Measurements from ENCODE around the gene CSF1R.

The CSF1R gene

DNA sequence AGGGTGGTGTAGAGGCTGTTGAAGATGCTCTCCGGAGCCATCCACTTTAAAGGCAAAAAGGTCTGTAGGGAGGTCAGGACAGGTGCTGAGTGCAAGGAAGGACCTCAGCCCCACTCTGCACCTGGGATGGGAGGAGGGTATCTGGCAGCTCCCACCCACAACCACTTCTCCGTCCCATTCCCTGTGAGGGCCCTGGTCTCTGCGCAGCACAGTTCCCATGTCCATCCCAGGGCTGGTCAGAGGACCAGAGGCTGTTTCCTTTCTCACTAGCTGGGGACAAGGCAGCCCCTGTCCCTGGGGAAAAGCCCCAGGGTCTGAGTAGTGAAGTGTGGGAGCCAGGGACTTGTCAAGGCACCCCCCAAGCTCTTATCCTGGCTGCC lies 33.7 kb upstream of the CSF1R start:
- no peaks in the 10 kb centered on the region for H3K4me1 ChIP-seq (ENCODE audit: control insufficient read depth in 1 of 2, insufficient read depth in 2 of 2, low read length in 2 of 2)
- no peaks in the 10 kb centered on the region for H3K27me3 ChIP-seq (ENCODE audit: low read depth, low read length)
- peaks cover 20 to 42% of the 10 kb centered on the region in 2 donors for H3K36me3 ChIP-seq (ENCODE audit: control insufficient read depth in 1 of 2, insufficient read depth in 2 of 2, low read length in 2 of 2)
- H3K27ac ChIP-seq (ENCODE audit: low read length) = no peak overlapping the region
- no peaks in the 10 kb centered on the region for H3K9me3 ChIP-seq (ENCODE audit: control insufficient read depth in 1 of 2, low read length in 2 of 2)
- H3K4me3 ChIP-seq (ENCODE audit: low read depth in 1 of 2, low read length in 2 of 2) = no peak overlapping the region

DNA sequence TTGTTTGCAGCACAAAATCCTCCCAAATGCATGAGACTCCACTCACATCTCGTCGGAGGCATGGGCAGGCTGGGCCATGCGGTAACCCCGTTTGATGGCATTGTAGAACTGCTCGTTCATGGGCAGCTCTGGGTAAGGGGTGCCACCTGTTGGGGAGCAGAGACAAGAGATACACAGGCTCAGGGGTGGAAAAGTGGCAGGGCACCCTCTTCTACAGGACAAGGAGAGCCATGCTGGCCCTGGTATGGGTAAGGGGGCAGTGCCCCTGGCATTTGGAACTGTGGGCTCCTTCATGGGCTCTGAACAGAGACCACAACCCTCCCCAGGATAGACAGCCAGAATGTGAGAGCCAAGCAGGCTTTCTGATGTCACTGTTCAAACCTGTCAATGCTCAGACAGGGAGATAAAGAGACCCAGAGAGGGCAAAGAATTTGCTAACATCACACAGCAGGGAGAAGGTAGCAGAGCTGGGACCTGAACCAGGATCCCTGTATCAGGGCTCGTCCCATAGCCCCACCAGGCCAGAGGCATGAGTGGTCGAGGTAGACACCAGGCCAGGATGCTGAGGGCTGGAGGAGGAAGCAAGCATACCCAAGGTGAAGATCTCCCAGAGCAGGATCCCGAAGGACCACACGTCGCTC lies 33.2 kb upstream of the CSF1R start:
- no peaks in the 10 kb centered on the region for H3K27me3 ChIP-seq (ENCODE audit: low read depth, low read length)
- H3K4me3 ChIP-seq (ENCODE audit: low read depth in 1 of 2, low read length in 2 of 2) = no peak overlapping the region
- no peaks in the 10 kb centered on the region for H3K4me1 ChIP-seq (ENCODE audit: control insufficient read depth in 1 of 2, insufficient read depth in 2 of 2, low read length in 2 of 2)
- H3K27ac ChIP-seq (ENCODE audit: low read length) = no peak overlapping the region
- peaks cover 20 to 42% of the 10 kb centered on the region in 2 donors for H3K36me3 ChIP-seq (ENCODE audit: control insufficient read depth in 1 of 2, insufficient read depth in 2 of 2, low read length in 2 of 2)
- no peaks in the 10 kb centered on the region for H3K9me3 ChIP-seq (ENCODE audit: control insufficient read depth in 1 of 2, low read length in 2 of 2)

DNA sequence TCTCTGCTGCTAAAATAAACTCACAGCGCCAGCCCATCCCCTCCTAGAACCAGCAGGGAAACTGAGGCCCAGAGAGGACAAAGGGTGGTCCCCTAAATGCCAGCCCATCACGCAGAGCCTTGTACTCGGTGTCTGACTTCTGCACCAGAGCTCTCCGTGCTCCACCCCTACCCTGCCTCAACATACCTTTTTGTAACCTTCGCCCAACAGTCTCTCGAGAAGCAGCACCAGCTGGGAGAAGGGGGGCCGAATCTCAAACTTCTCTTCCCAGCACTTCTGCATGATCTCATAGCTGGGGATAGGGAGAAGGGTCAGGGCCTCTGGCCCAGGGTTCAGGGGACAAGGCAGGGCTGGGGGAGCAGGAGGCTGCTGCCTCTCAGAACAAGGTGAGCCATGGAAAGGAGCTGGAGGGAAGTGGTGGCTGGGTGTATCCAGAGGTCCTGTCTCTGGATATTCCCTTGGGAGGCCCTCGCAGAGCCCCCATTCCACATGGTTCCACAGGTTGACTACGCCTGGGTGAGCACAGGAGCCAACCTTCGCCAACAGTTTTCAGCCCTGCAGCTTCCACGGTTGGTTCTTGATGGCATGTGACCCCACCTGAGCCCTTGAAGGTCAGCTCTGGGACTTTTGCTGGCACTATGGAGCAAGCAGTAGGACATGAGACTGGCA lies 32.3 kb upstream of the CSF1R start:
- Histone ChIP-seq H3K9me3 (ENCODE audit: control insufficient read depth in 1 of 2, low read length in 2 of 2) (no peaks in the 10 kb centered on the region), H3K36me3 (ENCODE audit: control insufficient read depth in 1 of 2, insufficient read depth in 2 of 2, low read length in 2 of 2) (peaks cover 20 to 38% of the 10 kb centered on the region in 2 donors), H3K27ac (ENCODE audit: low read length) (no peak overlapping the region), H3K4me1 (ENCODE audit: control insufficient read depth in 1 of 2, insufficient read depth in 2 of 2, low read length in 2 of 2) (no peaks in the 10 kb centered on the region), H3K27me3 (ENCODE audit: low read depth, low read length) (no peaks in the 10 kb centered on the region), H3K4me3 (ENCODE audit: low read depth in 1 of 2, low read length in 2 of 2) (no peak overlapping the region)

DNA sequence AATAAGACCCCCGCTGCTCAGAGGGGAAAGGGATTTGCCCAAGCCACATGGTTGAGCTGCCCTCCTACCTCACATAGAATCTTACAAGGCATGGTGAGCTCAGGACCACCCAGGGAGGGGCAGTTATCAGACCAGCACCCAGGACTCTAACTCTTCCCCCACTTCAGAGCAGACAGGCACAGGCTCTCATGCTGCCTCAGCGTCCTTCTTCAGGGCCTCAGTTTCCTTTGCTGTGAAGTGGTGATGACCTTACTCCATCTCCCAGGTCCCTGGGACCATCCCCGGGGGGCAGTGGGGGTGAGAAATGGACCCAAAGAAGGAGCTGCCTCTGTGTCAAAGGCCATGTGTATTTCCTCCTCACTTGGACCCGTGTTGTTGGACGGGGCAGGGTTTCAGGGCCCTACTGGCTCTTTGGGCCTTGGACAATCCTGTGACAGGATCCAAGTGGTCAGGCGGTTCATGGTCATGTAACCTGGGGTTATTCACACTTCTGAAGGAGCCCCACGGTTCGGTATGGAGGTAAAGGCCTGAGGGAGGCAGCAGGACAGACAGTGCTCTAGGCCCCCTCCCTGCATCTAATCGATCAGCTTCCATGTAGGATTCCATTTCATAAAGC lies 31.7 kb upstream of the CSF1R start:
- no peaks in the 10 kb centered on the region for H3K9me3 ChIP-seq (ENCODE audit: control insufficient read depth in 1 of 2, low read length in 2 of 2)
- peaks cover 0 to 2% of the 10 kb centered on the region in 2 donors for H3K4me1 ChIP-seq (ENCODE audit: control insufficient read depth in 1 of 2, insufficient read depth in 2 of 2, low read length in 2 of 2)
- H3K27me3 ChIP-seq (ENCODE audit: low read depth, low read length) = no peaks in the 10 kb centered on the region
- H3K27ac ChIP-seq (ENCODE audit: low read length) = no peak overlapping the region
- no peak overlapping the region for H3K4me3 ChIP-seq (ENCODE audit: low read depth in 1 of 2, low read length in 2 of 2)
- H3K36me3 ChIP-seq (ENCODE audit: control insufficient read depth in 1 of 2, insufficient read depth in 2 of 2, low read length in 2 of 2) = peaks cover 20 to 38% of the 10 kb centered on the region in 2 donors

DNA sequence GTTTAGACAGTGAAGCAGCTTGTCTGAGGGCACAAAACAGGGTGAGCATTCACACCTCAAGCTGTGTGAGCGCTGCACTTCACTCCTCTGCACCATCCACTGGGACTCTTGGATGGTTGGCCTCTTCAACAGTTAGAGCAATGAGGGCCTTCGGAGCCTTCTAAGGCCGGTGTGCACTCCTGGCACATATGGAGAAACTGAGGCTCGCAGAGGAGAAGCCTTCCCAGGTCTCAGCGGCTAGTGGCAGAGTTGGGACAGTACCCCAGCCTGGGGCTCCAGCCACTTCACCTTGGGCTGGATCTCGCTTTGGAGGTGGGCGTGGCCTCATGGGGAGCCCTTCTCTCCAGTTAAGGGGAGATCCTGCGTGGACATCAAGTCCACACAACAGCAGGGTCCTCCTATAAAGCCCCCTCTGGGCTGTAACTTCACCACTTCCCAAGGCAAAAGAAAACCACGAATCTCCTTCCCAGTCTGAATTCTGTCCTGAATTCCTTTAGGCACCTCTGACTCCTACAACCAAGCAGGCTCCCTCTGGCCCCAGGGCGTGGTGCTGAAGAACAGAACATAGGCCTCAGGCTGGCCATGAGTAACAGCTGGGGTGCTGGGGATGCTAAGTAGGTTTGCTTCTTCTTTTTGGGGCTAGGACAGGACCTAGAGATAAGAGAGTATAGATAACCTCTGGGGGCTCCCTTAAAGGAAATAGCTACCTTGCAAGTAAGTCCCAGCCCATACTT lies 30.5 kb upstream of the CSF1R start:
- peaks cover 0 to 6% of the 10 kb centered on the region in 2 donors for H3K4me1 ChIP-seq (ENCODE audit: control insufficient read depth in 1 of 2, insufficient read depth in 2 of 2, low read length in 2 of 2)
- no peak overlapping the region for H3K4me3 ChIP-seq (ENCODE audit: low read depth in 1 of 2, low read length in 2 of 2)
- no peak overlapping the region for H3K27ac ChIP-seq (ENCODE audit: low read length)
- H3K27me3 ChIP-seq (ENCODE audit: low read depth, low read length) = no peaks in the 10 kb centered on the region
- no peaks in the 10 kb centered on the region for H3K9me3 ChIP-seq (ENCODE audit: control insufficient read depth in 1 of 2, low read length in 2 of 2)
- peaks cover 20 to 31% of the 10 kb centered on the region in 2 donors for H3K36me3 ChIP-seq (ENCODE audit: control insufficient read depth in 1 of 2, insufficient read depth in 2 of 2, low read length in 2 of 2)

DNA sequence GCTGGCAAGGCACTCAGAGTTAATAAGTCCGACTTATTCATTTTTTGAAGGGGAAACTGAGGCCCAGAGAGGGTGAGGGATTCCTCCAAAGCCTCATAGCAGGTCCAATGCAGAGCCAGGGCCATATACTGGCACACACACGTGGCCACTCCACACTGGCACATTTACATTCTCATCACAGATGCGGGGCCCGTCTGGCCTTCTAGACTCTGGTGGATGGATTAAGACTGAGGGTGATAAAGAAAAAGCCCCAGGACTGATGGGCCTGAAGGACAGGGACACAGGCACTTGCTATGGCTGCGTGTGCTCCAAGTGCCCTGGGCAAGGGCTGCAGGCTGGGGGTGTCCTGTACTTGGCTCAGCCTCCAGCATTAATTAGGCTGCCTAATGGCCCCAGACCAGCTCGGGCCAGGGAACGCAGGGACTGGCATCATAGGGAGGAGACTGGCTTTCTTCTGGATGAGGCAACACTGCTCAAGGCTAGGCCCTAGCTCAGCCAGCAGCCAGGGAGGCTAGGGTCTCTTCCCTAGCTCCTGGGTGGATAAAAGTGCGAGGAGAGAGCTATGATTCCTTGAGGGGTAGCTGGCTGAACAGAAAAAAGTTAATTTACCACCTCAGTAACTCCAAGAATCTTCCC lies 28.5 kb upstream of the CSF1R start:
- H3K27ac ChIP-seq (ENCODE audit: low read length) = no peak overlapping the region
- peaks cover 10 to 13% of the 10 kb centered on the region in 2 donors for H3K36me3 ChIP-seq (ENCODE audit: control insufficient read depth in 1 of 2, insufficient read depth in 2 of 2, low read length in 2 of 2)
- no peaks in the 10 kb centered on the region for H3K27me3 ChIP-seq (ENCODE audit: low read depth, low read length)
- H3K4me3 ChIP-seq (ENCODE audit: low read depth in 1 of 2, low read length in 2 of 2) = no peak overlapping the region
- H3K4me1 ChIP-seq (ENCODE audit: control insufficient read depth in 1 of 2, insufficient read depth in 2 of 2, low read length in 2 of 2) = peaks cover 0 to 6% of the 10 kb centered on the region in 2 donors
- H3K9me3 ChIP-seq (ENCODE audit: control insufficient read depth in 1 of 2, low read length in 2 of 2) = no peaks in the 10 kb centered on the region

DNA sequence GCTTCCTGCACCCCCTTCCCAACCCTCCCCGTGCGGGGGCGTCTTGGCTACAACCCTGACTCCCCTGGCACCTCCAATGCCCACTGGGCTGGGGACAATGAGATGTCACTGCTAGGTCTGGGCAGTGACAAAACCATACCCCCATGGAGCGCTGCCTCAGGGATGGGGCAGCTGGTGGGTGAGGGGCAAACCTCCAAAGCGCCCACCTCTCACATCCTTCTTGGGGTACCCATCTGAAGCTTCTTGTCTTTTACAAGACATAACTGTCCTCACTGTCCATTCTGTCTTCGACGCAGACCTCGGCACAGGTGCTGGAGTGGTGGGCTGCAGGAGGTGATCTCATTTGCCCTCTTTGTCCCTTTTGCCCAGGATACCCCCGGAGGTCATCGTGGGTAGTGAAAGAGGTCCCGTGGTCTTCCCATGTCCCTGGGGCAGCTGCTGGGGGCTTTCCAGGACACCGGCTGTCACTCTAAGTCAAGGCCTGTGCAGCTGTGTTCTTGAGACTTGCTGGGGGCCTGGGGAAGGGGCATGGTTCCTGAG lies 27.8 kb upstream of the CSF1R start:
- H3K27me3 ChIP-seq (ENCODE audit: low read depth, low read length) = no peaks in the 10 kb centered on the region
- no peak overlapping the region for H3K4me3 ChIP-seq (ENCODE audit: low read depth in 1 of 2, low read length in 2 of 2)
- H3K36me3 ChIP-seq (ENCODE audit: control insufficient read depth in 1 of 2, insufficient read depth in 2 of 2, low read length in 2 of 2) = peaks cover 5 to 10% of the 10 kb centered on the region in 2 donors
- H3K27ac ChIP-seq (ENCODE audit: low read length) = no peak overlapping the region
- H3K4me1 ChIP-seq (ENCODE audit: control insufficient read depth in 1 of 2, insufficient read depth in 2 of 2, low read length in 2 of 2) = peaks cover 0 to 6% of the 10 kb centered on the region in 2 donors
- no peaks in the 10 kb centered on the region for H3K9me3 ChIP-seq (ENCODE audit: control insufficient read depth in 1 of 2, low read length in 2 of 2)

DNA sequence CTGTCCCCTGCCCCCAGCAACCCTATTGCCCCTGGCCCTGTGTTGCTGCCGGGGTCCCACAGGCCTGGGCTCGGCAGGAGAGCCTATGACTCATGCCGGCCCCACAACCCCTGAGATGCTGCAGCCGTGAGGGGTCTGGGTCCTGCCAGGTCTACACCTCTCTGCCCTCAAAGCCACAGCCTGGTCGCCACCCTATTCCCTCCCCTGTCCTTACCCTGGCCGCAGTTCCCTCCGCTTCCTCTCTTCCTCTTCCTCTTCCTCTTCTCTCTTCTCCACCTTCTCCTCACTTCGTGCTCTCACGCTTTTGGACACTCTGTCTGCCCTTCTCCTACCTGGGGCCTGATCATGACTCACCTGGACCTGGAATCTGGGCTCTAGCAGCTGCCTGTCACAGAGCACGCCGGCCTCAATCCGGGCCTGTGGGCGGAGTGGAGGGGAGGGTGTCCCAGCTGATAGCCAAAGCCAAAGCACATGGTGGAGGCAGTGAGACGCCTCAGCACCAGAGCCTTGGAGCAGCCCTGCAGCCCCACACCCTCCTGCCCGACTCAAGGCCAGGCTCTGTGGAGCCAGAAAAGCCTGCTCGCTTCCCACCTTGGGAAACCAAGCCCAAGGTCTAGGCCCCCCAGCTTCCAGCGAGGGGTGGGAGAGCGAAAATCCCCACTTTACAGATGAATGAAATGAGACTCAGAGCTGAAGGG lies 26.8 kb upstream of the CSF1R start:
- no peak overlapping the region for H3K4me3 ChIP-seq (ENCODE audit: low read depth in 1 of 2, low read length in 2 of 2)
- H3K36me3 ChIP-seq (ENCODE audit: control insufficient read depth in 1 of 2, insufficient read depth in 2 of 2, low read length in 2 of 2) = peaks cover 5 to 10% of the 10 kb centered on the region in 2 donors
- no peaks in the 10 kb centered on the region for H3K9me3 ChIP-seq (ENCODE audit: control insufficient read depth in 1 of 2, low read length in 2 of 2)
- no peaks in the 10 kb centered on the region for H3K27me3 ChIP-seq (ENCODE audit: low read depth, low read length)
- peaks cover 0 to 6% of the 10 kb centered on the region in 2 donors for H3K4me1 ChIP-seq (ENCODE audit: control insufficient read depth in 1 of 2, insufficient read depth in 2 of 2, low read length in 2 of 2)
- peak overlapping the region; percentile 8 for H3K27ac ChIP-seq (ENCODE audit: low read length)

DNA sequence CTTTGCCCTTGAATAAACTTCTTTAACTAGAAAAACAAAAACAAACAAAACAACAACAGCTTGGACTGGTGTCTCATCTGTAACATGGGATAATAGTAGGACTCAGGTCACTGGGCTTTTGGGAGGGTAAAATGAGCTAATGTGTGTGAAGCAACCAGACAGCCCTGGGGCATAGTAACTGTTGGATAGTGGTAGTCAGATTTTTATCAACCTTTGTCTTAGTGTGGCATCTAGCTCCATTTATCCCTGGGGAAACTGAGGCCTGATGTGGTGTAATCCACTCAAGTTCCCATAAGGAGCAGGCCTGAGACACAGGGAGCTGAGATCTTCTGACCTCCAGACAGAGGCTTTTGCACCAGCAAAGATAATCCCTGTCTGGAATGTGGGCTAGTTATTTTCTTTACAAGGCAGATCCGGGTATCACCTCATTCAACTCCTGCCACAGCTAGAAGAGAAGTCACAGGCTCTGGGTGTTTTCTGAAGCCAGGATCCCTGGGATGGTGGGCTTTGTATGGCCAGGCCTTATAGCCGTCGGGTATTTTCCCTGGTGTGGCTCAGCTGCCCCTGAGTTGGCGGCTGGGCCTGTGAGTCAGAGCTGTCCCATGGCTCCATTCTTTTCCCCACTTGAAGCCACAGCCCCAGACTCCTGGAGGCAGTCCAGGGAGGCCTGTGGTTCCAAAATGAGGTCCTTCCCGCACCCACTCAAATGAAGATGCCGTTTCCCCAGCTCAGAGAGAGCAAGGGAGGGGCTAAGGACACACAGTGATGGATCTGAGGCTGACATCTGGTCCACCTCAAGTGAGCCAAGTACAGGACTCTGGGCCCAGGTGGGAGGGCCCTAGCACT lies 26.1 kb upstream of the CSF1R start:
- H3K27ac ChIP-seq (ENCODE audit: low read length) = peak overlapping the region; percentile 8

DNA sequence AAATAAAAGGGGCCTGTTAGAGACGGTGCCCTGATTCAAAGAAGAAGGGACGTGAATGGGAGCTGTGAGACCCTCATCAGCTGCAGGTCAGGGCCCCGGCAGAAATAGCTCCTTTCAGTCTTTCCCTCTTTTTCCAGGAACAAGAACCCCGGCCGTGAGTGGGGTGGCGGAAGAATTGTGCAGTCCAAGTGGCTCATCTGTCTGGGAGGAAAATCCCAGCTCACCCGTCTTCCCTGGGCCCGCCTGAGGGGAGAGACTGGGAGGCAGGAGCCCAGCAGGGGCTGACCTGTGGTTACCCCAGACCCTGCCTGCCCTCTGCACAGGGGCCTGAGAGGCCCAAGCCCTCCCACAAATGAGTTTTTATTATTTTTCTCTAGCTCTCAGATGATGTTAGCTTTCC lies 24.8 kb upstream of the CSF1R start:
- H3K36me3 ChIP-seq (ENCODE audit: control insufficient read depth in 1 of 2, insufficient read depth in 2 of 2, low read length in 2 of 2) = no peaks in the 10 kb centered on the region
- H3K4me3 ChIP-seq (ENCODE audit: low read depth in 1 of 2, low read length in 2 of 2) = no peak overlapping the region
- no peaks in the 10 kb centered on the region for H3K27me3 ChIP-seq (ENCODE audit: low read depth, low read length)
- no peaks in the 10 kb centered on the region for H3K9me3 ChIP-seq (ENCODE audit: control insufficient read depth in 1 of 2, low read length in 2 of 2)
- H3K27ac ChIP-seq (ENCODE audit: low read length) = no peak overlapping the region
- H3K4me1 ChIP-seq (ENCODE audit: control insufficient read depth in 1 of 2, insufficient read depth in 2 of 2, low read length in 2 of 2) = peaks cover 4 to 6% of the 10 kb centered on the region in 2 donors

More for the DNA sequence above, 26.1 kb upstream of the CSF1R start:
- Histone ChIP-seq H3K27me3 (ENCODE audit: low read depth, low read length) (no peaks in the 10 kb centered on the region), H3K4me1 (ENCODE audit: control insufficient read depth in 1 of 2, insufficient read depth in 2 of 2, low read length in 2 of 2) (peaks cover 4 to 6% of the 10 kb centered on the region in 2 donors), H3K36me3 (ENCODE audit: control insufficient read depth in 1 of 2, insufficient read depth in 2 of 2, low read length in 2 of 2) (peaks cover 2 to 5% of the 10 kb centered on the region in 2 donors), H3K4me3 (ENCODE audit: low read depth in 1 of 2, low read length in 2 of 2) (no peak overlapping the region), H3K9me3 (ENCODE audit: control insufficient read depth in 1 of 2, low read length in 2 of 2) (no peaks in the 10 kb centered on the region)
